Thymus (tissue), 11 donors: ENCODE measurements around the gene MDH1B. TPM values are rescaled to one million over a fixed set of nuclear protein-coding genes. Genes with fewer than 3 reads are reported as not detected.

Experiments
- DNase-seq, 9 donors: peaks; one replicate each; pipeline ENCODE4 v3.0.0-alpha.2; 2013; ENCODE audit warnings: low spot score in 9 of 9, low read depth in 6 of 9, missing footprints in 1 of 9
- H3K27ac ChIP-seq, 2 donors: one replicate each; pipeline ENCODE4 v1.5.1; 2013; ENCODE audit warnings: control low read depth in 1 of 2, low read depth in 1 of 2, low read length in 1 of 2, mild to moderate bottlenecking in 1 of 2, moderate library complexity in 1 of 2
- H3K27me3 ChIP-seq, 2 donors: one replicate each; pipeline ENCODE4 v1.5.1; 2013; ENCODE audit warnings: low read length in 1 of 2; ENCODE audit not compliant: control insufficient read depth in 2 of 2, insufficient read depth in 1 of 2
- H3K36me3 ChIP-seq, 2 donors: one replicate each; pipeline ENCODE4 v1.5.1; 2013; ENCODE audit warnings: low read length in 1 of 2, mild to moderate bottlenecking in 1 of 2, moderate library complexity in 1 of 2; ENCODE audit not compliant: control insufficient read depth in 2 of 2, insufficient read depth in 2 of 2
- H3K4me1 ChIP-seq, 2 donors: one replicate each; pipeline ENCODE4 v1.5.1; 2013; ENCODE audit warnings: low read length in 2 of 2; ENCODE audit not compliant: control insufficient read depth in 2 of 2, insufficient read depth in 2 of 2
- H3K4me3 ChIP-seq, 2 donors: one replicate each; pipeline ENCODE4 v1.5.1; 2013; ENCODE audit warnings: low read length in 2 of 2, control low read depth in 1 of 2, mild to moderate bottlenecking in 1 of 2
- H3K9me3 ChIP-seq, 2 donors: one replicate each; pipeline ENCODE4 v1.5.1; 2013; ENCODE audit warnings: low read length in 1 of 2, mild to moderate bottlenecking in 1 of 2; ENCODE audit not compliant: control insufficient read depth in 2 of 2, insufficient read depth in 1 of 2
- WGBS: extraction: QIAGEN DNeasy Blood & Tissue Kit; methylation state at CpG from one replicate; pipeline ENCODE4 v1.1.7; 2013; 5-methylcytosine and 5-hydroxymethylcytosine counted together
- polyA plus RNA-seq: library from polyadenylated mRNA; stranded (reverse); fragments of 200-250 nt; gene quantifications from one replicate; pipeline ENCODE4 v1.2.3, GENCODE V29; 2013
- total RNA-seq: library from RNA; stranded (reverse); fragments of 120-200 nt; gene quantifications from one replicate; pipeline ENCODE4 v1.2.4, GENCODE V29; 2013
- donor health status: healthy.

MDH1B gene
- total and polyA plus RNA-seq, 2 donors = 1.2 to 1.3 TPM

- 88% methylated on average over 5 of the region's 5 CpGs for WGBS
- Histone ChIP-seq H3K9me3 (no peaks in the 10 kb centered on the region), H3K4me1 (no peaks in the 10 kb centered on the region), H3K27me3 (no peaks in the 10 kb centered on the region), H3K36me3 (no peaks in the 10 kb centered on the region), H3K4me3 (no peak overlapping the region), H3K27ac (no peak overlapping the region)
- DNase-seq = no peak
Measured at GRCh38 chr2:206708286-206708685, 56.8 kb downstream of the MDH1B start.

GRCh38 chr2:206707164-206707701, 57.9 kb downstream of the MDH1B start:
- Histone ChIP-seq H3K4me1 (no peaks in the 10 kb centered on the region), H3K9me3 (no peaks in the 10 kb centered on the region), H3K27ac (no peak overlapping the region), H3K4me3 (no peak overlapping the region), H3K27me3 (no peaks in the 10 kb centered on the region), H3K36me3 (no peaks in the 10 kb centered on the region)
- no peak for DNase-seq
- 96% methylated on average over 10 of the region's 10 CpGs for WGBS

GRCh38 chr2:206701952-206702605, 63.0 kb downstream of the MDH1B start:
- Histone ChIP-seq H3K9me3 (no peaks in the 10 kb centered on the region), H3K27ac (no peak overlapping the region), H3K36me3 (no peaks in the 10 kb centered on the region), H3K4me1 (no peaks in the 10 kb centered on the region), H3K4me3 (no peak overlapping the region), H3K27me3 (no peaks in the 10 kb centered on the region)
- 94% methylated on average over 8 of the region's 8 CpGs for WGBS
- DNase-seq = no peak

GRCh38 chr2:206700156-206700555, 65.0 kb downstream of the MDH1B start:
- Histone ChIP-seq H3K4me3 (no peak overlapping the region), H3K36me3 (no peaks in the 10 kb centered on the region), H3K9me3 (no peaks in the 10 kb centered on the region), H3K27ac (no peak overlapping the region), H3K4me1 (no peaks in the 10 kb centered on the region), H3K27me3 (no peaks in the 10 kb centered on the region)
- DNase-seq = no peak
- WGBS = 7% methylated on average over 8 of the region's 8 CpGs

- DNase-seq = no peak
- Histone ChIP-seq H3K4me1 (no peaks in the 10 kb centered on the region), H3K27me3 (no peaks in the 10 kb centered on the region), H3K27ac (no peak overlapping the region), H3K4me3 (no peak overlapping the region), H3K36me3 (no peaks in the 10 kb centered on the region), H3K9me3 (no peaks in the 10 kb centered on the region)
- WGBS = 95% methylated on average over 3 of the region's 3 CpGs
Measured at GRCh38 chr2:206698811-206699210, 66.3 kb downstream of the MDH1B start.

GRCh38 chr2:206696910-206697309, 68.2 kb downstream of the MDH1B start:
- Histone ChIP-seq H3K27ac (no peak overlapping the region), H3K9me3 (no peaks in the 10 kb centered on the region), H3K4me1 (no peaks in the 10 kb centered on the region), H3K4me3 (no peak overlapping the region), H3K27me3 (no peaks in the 10 kb centered on the region), H3K36me3 (no peaks in the 10 kb centered on the region)
- DNase-seq = no peak

GRCh38 chr2:206693399-206694137, 71.6 kb downstream of the MDH1B start:
- Histone ChIP-seq H3K36me3 (no peaks in the 10 kb centered on the region), H3K27ac (no peak overlapping the region), H3K9me3 (no peaks in the 10 kb centered on the region), H3K4me1 (no peaks in the 10 kb centered on the region), H3K27me3 (no peaks in the 10 kb centered on the region), H3K4me3 (no peak overlapping the region)
- WGBS = 69% methylated on average over 5 of the region's 5 CpGs
- DNase-seq = peak; percentile 23 to 75 (median 56)

GRCh38 chr2:206692971-206693370, 72.2 kb downstream of the MDH1B start:
- DNase-seq = no peak
- Histone ChIP-seq H3K4me1 (no peaks in the 10 kb centered on the region), H3K9me3 (no peaks in the 10 kb centered on the region), H3K27ac (no peak overlapping the region), H3K36me3 (no peaks in the 10 kb centered on the region), H3K4me3 (no peak overlapping the region), H3K27me3 (no peaks in the 10 kb centered on the region)
- 96% methylated on average over 7 of the region's 7 CpGs for WGBS

GRCh38 chr2:206688990-206689389, 76.1 kb downstream of the MDH1B start:
- Histone ChIP-seq H3K4me1 (no peaks in the 10 kb centered on the region), H3K36me3 (no peaks in the 10 kb centered on the region), H3K27me3 (no peaks in the 10 kb centered on the region), H3K9me3 (no peaks in the 10 kb centered on the region), H3K27ac (no peak overlapping the region), H3K4me3 (no peak overlapping the region)
- DNase-seq = no peak
- WGBS = 0% methylated on average over 1 of the region's 1 CpG
